ENCODE results near the gene GRK3. TPM values are rescaled to one million over a fixed set of nuclear protein-coding genes. Genes with fewer than 3 reads are reported as not detected.
"Not testable (repeated sequence)": the region's sequence is repeated elsewhere in the genome, so short reads cannot be mapped to it uniquely, and the experiment has no call there.

The GRK3 gene
- polyA plus RNA-seq, 1 donor: 10.2 TPM

DNA sequence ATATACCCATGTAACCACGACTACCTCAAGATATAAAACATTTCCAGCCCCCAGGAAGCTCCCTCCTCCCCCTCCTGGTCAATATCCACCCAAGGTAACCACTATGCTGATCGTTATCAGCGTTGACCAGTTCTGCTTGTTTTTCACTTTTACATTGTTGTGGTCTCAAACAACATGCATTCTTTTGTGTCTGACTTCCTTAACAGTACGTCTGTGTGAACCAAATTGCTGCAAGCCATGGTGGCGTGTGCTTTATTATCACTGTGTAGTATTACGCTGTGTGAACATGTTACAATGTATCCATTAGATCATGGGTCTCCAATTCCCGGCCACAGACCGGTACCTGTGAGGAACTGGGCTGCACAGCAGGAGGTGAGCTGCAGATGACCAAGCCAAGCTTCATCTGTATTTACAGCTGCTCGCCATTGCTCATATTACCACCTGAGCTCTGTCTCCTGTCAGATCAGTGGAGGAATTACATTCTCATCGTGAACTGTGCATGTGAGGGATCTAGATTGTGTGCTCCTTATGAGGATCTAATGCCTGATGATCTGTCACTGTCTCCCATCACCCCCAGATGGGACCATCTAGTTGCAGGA is 15.5 kb upstream of the GRK3 start:
- DNase-seq: no peak

DNA sequence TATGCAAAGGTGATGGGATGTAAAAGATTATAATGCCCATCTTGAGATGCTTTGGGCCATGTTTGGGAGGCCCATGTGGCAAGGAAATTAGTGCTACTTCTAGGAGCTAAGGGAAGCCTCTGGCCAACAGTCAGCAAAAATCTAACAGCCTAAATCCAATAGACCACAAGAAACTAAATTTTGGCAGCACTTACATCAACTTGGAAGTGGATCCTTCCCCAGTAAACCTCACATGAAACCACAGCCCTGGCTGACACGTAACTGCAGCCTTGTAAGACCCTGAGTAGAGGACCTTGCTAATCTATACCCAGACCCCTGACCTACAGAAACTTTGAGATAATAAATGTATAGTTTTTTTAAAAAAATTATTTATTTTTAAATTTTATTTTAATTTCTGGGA is 13.1 kb upstream of the GRK3 start:
- no peak for DNase-seq

DNA sequence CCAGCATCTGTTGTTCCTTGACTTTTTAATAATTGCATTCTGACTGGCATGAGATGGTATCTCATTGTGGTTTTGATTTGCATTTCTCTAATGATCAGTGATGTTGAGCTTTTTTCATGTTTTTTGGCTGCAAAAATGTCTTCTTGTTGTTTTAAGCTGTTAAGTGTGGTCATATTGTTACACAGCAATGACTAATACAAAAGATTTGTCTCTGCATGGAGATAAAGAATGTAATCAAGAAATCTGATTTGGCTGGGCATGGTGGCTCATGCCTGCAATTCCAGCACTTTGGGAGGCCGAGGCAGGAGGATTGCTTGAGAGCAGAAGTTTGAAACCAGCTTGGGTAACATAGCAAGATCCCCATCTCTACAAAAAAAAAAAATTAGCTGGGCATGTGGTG is 12.1 kb upstream of the GRK3 start:
- DNase-seq: not testable (repeated sequence)

DNA sequence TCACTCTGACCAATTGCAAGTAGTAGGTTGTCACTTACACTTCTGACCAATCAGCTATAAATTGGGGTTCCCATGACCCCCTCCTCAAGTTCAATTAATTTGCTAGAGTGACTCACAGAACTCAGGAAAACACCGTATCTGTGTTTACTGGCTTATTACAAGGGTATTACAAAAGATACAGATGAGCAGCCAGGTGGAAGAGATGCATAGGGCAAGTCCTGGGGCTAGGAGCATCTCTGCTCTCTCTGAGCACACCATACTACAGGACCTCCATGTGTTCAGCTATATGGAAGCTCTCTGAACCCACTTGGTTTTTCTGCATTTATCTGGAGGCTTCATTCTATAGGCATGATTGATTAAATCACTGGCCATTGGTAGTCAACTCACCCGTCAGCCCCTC is 11.3 kb upstream of the GRK3 start:
- no peak for DNase-seq

DNA sequence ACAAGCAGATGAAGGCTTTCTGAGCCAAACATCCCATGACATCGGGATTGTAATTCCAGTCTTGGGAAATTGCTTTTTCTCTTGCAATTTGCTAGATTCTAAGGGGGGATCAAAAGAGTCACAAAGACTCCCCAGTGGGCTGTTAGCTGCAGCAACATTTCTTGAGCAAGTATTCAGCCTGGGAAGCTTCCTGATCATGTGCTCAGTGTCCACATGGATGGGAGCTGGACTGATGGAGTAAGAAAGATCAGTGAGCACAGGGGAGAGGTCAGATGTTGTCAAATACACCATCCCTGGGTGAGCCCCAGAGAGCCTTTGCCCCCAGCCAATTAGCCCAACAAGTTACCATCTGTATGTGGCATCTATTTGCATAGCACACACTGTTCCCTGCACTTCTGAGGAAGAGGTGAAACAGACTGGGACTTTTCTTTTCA is 10.2 kb upstream of the GRK3 start:
- DNase-seq: no peak

DNA sequence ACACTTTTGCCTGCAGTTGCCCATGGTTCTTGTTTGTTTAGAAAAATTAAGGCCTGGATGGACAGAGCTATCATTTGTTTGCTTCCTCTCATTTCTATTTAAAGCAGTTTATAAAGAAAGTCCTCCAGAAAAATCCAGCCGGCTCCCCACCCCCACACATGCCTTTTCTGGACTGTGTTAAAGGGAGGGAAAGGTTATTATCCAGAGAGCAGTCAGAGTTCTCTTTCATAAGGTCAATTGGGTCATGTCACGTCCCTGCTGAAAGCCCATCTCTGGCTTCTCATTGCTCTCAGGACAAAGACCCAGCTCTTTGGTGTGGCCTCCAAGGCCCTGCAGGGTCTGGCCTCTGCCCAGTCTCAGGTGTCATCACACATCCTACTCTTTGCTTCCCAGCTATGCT is 9.8 kb upstream of the GRK3 start:
- DNase-seq: no peak

DNA sequence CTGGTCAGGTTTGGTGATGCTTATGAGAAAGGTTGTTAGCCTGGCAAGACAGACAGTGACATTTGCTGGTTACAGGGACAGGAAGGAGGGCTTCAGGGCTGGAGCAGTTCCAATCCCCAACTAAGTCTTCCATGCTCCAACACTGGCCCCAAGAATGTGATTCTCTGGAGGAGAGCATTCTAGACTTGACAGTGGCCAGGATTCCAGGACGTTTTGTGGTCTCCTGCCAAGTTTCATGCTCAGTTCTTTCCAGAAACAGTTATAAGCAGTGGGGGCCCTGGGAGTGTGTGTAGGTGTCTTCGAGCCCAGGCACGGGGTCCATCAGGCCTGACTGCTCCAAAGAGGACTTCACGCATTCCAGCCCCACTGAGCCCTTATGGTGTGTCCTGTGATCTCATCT is 8.9 kb upstream of the GRK3 start:
- no peak for DNase-seq

DNA sequence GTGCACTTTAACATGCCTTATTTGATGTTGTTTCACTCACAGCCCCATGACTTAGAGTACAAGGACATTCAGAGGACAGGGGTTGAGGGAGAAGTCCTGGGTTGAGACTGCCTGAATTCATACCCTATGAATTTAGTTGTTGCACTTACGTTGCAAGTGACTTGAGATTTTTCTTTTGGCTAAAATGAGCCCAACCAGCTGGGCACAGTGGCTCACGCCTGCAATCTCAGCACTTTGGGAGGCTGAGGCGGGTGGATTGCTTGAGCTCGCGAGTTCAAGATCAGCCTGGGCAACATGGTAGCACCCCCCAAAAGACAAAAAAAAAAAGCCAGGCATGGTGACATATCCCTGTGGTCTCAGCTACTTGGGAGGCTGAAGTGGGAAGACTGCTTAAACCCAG is 7.3 kb upstream of the GRK3 start:
- no peak for DNase-seq

DNA sequence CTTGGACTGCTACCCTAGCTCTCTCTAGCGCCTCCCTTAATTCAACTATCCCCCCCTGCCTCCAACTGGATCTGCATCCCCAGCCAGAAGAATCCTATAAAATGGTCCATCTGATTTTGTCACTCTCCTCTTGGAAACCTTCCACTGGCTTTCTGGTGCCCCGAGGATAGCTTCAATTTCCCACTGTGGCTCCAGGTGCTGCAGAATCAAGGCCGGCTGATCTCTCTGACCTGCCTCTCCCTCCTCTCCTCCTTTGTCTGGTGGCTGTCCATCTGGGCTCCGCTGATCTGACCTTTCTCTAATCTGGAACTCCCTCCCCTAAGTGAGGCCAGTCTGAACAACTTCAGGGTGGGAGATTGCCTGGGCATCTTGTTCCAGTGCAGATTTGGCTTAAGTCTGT is 6.1 kb upstream of the GRK3 start:
- no peak for DNase-seq

DNA sequence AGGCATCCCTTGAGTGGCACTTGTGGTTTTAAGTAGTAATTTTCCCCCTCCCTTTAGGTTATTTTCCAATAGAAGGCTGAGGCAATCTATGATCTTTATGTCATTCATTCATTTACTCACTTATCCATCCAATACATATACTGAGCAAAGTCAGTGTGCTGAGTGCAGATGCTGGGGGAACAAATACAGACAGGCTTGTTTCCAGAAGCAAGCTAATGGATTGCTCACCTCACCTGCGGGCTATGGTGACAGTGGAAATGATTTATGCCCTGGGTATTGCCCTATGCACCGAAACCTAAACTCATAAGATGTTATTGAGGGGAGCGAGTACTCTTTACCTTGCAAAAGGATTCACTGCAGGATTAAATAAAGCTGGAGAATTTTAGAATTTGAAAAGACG is 4.6 kb upstream of the GRK3 start:
- DNase-seq: not testable (repeated sequence)

DNA sequence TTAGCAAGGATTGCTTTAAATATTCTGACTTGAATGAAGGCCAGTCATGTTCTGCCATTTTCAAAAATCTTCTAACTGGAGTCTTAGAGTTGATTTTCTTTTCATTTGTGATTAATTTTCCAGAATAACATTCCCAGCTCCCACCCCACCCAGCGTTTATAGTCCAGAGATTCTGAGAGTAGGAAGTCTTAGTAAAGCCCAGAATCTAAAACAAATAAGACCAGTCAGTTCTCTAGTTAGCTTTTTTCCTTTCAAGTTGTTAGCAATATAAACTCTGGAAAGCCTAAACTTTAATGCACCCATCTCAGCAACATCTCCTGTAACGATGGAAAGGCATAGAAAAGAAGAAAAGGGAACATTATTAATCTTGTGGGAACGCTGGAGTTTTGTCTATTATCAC is 3.3 kb upstream of the GRK3 start:
- DNase-seq: not testable (repeated sequence)

DNA sequence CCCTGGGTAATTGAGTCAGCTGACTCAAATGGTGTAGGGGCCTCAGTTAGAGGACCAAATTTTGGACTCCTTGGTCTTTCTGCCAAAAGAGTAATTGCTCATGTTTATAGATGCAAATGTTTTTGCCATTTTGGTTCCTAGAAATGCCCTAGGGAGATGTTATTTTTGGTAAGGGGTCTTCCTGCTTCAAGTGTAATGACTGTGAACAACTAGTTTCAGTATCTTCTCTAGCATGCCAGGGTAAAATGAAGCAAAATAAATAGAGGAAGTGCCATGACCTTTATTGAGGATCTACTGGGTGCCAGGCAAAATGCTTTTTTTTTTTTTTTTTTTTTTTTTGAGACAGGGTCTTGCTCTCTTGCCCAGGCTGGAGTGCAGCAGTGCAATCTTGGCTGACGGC is 2.5 kb upstream of the GRK3 start:
- not testable (repeated sequence) for DNase-seq

DNA sequence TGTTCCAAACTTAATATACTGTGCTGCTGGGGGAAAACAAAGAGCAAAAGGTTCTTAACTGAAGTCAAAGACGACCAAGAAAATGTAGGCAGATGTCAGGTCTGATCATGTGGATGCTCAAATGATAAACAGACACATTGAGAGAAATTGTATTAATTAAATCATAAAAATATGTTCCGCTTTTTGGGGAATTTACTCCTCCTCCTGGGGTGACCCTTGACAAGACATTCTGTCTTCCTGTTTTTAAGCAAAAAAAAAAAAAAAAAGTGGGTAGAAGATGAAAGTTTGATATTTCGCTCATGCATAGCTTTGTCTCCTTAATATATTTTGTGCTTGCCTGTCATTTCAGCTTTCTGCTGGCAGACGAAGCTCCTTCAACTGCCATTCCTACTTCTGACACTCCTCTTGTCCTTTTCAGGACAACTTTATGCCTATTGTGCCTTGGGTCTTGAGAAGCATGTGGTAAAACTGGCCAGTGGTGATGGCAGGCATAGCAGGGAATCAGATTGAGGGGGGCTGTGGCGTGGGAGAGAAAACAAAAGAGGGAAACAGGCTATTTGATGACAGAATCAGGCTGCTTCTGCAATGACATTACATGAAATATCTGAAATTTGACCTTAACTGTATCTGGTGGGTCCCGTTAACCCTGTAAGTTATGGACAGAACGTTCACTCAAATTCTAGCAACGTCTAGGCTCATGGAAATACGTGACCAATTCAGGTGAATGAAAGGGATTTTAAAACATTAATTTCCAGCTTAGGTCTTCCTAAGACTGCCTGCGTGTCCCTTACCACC is 1.3 kb upstream of the GRK3 start:
- DNase-seq: not testable (repeated sequence)

DNA sequence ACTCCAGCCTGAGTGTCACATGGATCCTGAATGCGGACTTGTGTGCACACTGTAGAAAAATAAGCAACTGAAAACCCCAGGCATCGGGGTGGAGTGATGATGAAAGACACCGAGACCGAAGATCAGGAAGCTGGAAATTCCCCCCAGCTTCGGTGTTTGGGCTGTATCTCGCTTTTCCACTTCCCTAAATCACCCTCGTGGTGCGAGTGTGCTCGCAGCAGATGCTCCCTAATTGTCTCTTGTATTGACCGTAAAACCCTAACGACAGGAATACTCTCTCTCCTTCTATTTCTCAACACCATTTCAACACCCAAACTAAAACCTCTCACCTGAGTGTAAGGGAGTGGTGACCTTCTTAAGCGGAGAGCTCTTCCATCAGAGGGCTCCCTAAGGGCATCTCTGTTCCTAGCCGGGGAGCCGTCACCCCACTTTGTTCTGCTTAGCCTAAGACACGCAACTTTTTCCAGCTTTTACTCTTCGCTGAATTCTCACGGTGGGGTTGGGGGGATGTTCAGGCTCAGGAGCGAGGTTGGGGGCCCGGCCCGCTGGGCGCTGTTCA is 635 bp upstream of the GRK3 start:
- no peak for DNase-seq

DNA sequence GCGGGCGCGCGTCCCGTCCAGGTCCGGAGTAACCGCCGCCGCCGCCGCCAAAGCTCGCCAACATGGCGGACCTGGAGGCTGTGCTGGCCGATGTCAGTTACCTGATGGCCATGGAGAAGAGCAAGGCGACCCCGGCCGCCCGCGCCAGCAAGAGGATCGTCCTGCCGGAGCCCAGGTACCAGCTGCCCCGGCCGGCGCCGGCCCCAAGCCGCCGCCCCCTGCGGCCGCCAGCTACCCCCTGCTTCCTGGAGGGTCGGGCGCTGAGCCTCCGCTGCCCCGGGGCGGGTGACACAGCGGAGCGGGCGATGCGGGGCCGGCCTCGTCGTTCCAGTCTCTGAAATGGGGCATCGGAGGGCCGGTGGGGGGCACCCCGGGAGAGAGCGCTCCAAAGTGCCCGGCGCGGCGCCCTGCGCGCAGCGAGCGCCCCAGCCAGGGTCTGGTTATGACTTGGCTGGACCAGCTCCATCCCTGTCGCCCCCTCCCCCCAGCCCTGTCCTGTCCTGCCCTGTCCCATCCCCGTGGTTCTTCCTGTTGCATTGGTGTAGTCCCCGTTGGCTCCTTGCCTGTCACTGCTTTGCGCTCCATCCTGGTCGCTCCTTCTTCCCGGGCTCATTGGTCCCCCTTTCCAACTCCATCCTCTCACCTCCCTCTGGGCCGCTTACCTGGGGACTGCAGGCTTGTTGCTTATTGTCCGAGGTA is 653 bp downstream of the GRK3 start:
- no peak for DNase-seq

DNA sequence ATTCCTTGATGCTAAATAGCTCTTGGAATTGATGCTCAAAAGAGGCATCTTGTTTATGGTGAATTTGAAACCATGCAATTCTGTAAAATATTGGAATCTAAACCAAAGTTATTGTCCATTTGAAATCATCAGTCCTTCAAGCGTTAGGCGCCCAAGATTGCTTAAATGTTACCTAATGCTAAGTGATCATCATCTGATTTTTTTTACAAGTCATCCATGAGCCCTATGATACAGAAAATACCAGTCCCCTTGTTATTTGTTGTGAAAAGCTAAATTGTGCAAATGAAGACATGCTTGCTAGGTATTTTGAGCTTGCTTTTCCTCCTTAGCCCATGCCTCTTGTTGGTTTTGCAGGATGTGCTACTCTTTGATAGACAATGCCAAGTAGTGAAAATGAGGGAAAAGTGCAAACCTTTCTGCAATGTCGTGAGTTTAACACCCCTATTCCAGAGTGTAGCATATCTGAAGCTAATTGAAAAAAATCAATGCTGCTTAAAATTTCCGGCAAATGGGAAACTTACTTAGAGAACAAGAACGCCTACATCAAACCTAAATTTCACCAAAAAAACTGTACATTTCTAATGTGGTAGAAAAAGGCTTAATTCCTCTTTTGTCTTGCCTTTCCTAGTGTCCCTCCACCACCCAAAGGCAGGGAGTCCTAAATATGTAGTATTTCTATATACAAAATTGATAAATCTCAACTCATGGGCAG is 1.9 kb downstream of the GRK3 start:
- DNase-seq: no peak

DNA sequence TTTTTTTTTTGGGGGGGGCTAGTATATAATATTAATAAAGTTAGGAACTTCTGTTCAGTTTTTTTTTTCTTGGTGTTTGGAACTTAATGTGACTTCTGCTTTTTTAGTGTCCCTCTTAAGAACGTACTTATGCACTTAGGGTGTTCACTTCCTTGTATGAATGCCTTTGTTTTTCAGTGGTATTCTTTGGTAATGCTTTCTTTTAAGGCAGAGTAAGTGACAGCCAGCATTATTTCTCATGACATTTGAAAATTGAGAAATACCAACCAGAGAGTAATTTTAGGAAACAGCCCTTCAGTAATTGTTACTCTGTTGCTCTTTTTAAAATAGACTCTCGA is 2.4 kb downstream of the GRK3 start:
- DNase-seq: no peak

DNA sequence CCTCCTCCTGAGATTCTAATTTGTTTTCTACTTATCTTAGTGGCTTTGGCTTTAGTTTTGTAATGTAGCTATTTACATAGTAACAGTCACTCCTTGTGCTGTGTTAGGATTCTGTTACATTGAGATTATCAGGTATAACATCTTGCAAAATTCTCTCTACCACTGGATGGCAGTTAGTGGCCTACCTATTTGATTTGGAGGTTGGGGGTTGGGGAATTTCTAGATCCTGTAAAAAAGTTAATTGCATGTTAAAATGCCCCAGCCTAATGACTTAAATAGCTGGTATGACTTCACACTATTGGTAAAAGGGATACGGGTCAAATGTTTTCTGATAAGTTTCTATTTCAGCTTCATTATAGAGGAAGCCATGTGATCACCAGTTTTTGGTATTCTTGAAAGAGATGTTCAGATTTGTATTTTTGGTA is 2.8 kb downstream of the GRK3 start:
- no peak for DNase-seq

DNA sequence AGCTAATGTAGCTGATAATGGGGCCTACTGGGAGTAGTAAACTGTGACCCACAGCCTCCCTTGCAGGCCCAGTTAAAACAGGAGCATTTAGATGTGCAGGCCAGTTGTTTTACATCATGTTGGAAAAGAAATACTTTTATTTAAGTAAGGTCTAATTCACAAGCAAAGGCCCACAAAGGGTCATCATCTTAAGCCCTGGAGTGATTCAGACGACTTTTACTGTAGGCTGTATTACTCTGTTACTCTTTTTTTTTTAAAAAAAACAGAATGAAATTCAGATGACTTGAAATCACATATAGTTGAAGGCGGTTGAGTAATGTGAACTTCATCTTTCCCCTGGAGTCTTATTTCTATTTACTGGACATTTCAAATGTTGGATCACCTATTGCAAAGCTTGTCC is 3.6 kb downstream of the GRK3 start:
- not testable (repeated sequence) for DNase-seq

DNA sequence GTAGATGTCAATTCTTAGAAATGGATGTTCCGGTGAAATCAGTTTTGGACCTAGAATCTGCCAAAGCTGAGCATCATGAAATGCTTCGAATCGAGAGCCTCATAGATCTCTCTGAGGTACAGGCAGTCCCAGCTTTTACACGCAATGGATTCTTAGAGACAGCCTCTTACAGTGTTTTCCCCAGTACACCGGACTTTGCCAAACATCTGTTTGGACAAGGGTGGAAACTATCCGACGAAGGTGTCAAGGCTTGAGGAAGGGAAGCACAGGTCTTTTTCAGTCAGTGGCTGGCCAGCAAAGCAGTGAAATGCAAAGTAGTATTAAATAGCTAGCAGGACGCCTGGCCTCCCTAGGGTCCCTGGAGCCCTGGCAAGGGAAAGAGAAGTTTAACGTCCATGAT is 4.9 kb downstream of the GRK3 start:
- no peak for DNase-seq

DNA sequence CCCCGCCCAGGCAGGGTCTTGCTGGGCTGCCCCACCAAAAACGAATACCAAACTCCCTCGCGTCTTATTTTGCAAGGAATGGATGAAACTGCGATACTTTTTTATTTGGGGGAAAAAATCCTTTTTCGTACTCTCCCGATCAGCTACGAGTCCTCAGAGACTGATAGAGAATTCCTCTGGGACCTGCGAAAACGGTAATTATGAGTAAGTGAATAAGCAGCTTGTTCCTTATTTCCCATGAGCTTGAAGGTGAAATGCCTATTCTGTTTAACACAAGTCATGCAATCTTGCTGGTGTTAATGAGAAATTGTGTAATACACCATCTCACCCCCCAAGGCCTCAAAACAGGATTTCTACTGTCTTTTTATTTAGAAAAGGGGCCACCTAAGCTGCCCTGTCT is 5.5 kb downstream of the GRK3 start:
- DNase-seq: no peak

DNA sequence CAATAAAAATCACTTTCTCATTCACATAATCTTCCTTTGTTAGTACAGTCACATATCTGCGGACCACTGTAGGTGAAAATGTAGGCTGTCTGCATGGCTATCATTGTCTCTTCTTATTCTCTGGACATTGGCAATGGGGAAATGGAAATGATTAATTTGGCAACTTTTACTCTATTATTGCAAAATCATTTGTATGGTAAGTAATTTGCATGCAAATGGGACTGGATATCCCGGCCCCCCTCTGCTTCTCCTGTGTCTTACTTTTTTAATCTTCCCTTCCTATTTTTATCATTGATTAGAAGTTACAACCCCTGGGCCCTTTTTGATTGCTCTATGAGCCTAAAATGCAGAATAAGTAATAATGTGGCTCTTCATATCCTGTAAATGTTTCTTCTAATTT is 6.0 kb downstream of the GRK3 start:
- no peak for DNase-seq
